ENCODE results near the gene CCDC15.
"Not testable (repeated sequence)": the region's sequence is repeated elsewhere in the genome, so short reads cannot be mapped to it uniquely, and the experiment has no call there.

Gene CCDC15

GRCh38 chr11:124942466-124943253 lies 11.3 kb upstream of the CCDC15 start:
- no peak for FAIRE-seq

- FAIRE-seq = no peak
Observed at GRCh38 chr11:124943254-124943616, 10.8 kb upstream of the CCDC15 start.

GRCh38 chr11:124943741-124944140 lies 10.3 kb upstream of the CCDC15 start:
- FAIRE-seq = no peak

- FAIRE-seq = no peak
Observed at GRCh38 chr11:124944565-124944964, 9.4 kb upstream of the CCDC15 start.

GRCh38 chr11:124945826-124946225 lies 8.2 kb upstream of the CCDC15 start:
- FAIRE-seq = no peak

- FAIRE-seq = no peak
Observed at GRCh38 chr11:124946735-124947141, 7.3 kb upstream of the CCDC15 start.

- no peak for FAIRE-seq
Observed at GRCh38 chr11:124950601-124951330, 3.2 kb upstream of the CCDC15 start.

- no peak for FAIRE-seq
Observed at GRCh38 chr11:124951341-124951740, 2.7 kb upstream of the CCDC15 start.

GRCh38 chr11:124954590-124954955 lies 571 bp downstream of the CCDC15 start:
- no peak for FAIRE-seq

- no peak for FAIRE-seq
Observed at GRCh38 chr11:124955035-124955434, 1.0 kb downstream of the CCDC15 start.

- FAIRE-seq = peak; percentile 14
Observed at GRCh38 chr11:124961972-124962609, 8.1 kb downstream of the CCDC15 start.

- not testable (repeated sequence) for FAIRE-seq
Observed at GRCh38 chr11:124968197-124968596, 14.2 kb downstream of the CCDC15 start.

- FAIRE-seq = no peak
Observed at GRCh38 chr11:124970925-124971324, 16.9 kb downstream of the CCDC15 start.

GRCh38 chr11:124971810-124972209 lies 17.8 kb downstream of the CCDC15 start:
- FAIRE-seq = no peak

GRCh38 chr11:124976531-124976930 lies 22.5 kb downstream of the CCDC15 start:
- FAIRE-seq = no peak

GRCh38 chr11:124977006-124977405 lies 23.0 kb downstream of the CCDC15 start:
- FAIRE-seq = no peak

- FAIRE-seq = no peak
Observed at GRCh38 chr11:124978316-124978715, 24.3 kb downstream of the CCDC15 start.

- FAIRE-seq = no peak
Observed at GRCh38 chr11:124982043-124982442, 28.0 kb downstream of the CCDC15 start.

GRCh38 chr11:124983674-124984511 lies 29.9 kb downstream of the CCDC15 start:
- FAIRE-seq = no peak

- no peak for FAIRE-seq
Observed at GRCh38 chr11:124984512-124984854, 30.5 kb downstream of the CCDC15 start.

- FAIRE-seq = no peak
Observed at GRCh38 chr11:124987096-124987495, 33.1 kb downstream of the CCDC15 start.

- FAIRE-seq = no peak
Observed at GRCh38 chr11:124988063-124988462, 34.1 kb downstream of the CCDC15 start.
